Left colon (tissue), 2 donors: ENCODE data around the gene SLC34A1. TPM values are rescaled to one million over a fixed set of nuclear protein-coding genes. Genes with fewer than 3 reads are reported as not detected.
"Not testable (repeated sequence)": the region's sequence is repeated elsewhere in the genome, so short reads cannot be mapped to it uniquely, and the experiment has no call there.

Experiments used
- ATAC-seq: fragments of 200-7000 bp; cut with Tn5 transposase; one replicate; pipeline ENCODE4 v1.9.1; 2020; ENCODE audit warnings: mild to moderate bottlenecking, moderate library complexity
- DNase-seq, 2 donors: peaks; one replicate each; pipeline ENCODE4 v3.0.0-alpha.2; 2020
- intact Hi-C, 2 donors: fragments of 100-400 bp; cut with DNase I in 1 of 2; cut with micrococcal nuclease in 1 of 2; formaldehyde crosslinking; loops; one replicate each; pipeline versions ENCODE4 v1.11.2 to v1.14.0; 2022; cut with DNase I, micrococcal nuclease
- long read RNA-seq: library from polyadenylated mRNA; unstranded; transcript quantifications from one replicate; pipeline ENCODE4 v2.0.0, GENCODE V29; 2021
- total RNA-seq, 2 donors: library from RNA; stranded (reverse); fragmentation: NEBNext Ultra II Directional; extraction: Animal tissue kit (Norgen Biotek cat#: 25700); gene quantifications; one replicate each; pipeline ENCODE4 v1.2.1, GENCODE V29; 2021
- donor health status: DM: no; HTN: no; CAD: no.
- donor health status: DM: yes; HTN: yes; CAD: no.

Gene SLC34A1, protein sequence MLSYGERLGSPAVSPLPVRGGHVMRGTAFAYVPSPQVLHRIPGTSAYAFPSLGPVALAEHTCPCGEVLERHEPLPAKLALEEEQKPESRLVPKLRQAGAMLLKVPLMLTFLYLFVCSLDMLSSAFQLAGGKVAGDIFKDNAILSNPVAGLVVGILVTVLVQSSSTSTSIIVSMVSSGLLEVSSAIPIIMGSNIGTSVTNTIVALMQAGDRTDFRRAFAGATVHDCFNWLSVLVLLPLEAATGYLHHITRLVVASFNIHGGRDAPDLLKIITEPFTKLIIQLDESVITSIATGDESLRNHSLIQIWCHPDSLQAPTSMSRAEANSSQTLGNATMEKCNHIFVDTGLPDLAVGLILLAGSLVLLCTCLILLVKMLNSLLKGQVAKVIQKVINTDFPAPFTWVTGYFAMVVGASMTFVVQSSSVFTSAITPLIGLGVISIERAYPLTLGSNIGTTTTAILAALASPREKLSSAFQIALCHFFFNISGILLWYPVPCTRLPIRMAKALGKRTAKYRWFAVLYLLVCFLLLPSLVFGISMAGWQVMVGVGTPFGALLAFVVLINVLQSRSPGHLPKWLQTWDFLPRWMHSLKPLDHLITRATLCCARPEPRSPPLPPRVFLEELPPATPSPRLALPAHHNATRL
- not detected for total RNA-seq
- long read RNA-seq, result 0 reads

DNA sequence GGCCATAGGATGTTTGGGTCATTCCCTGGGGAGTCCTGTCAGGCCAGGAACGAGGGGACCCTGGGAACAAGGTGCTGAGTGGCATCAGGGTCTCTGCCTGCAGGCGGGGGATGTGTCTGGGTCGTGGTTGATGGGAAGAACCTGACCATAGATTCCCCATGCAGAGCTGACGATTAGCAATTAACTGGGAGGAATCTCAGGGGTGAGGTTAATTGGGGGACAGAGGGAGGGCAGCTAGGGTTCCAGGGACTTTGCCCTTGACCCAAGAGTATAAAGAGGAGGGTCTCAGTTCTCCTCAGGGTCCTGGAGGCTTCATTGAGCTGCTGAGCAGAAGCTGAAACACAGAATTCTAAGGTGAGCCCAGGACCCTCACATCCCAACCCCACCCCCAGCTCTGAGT, at the start of gene SLC34A1:
SLC34A1 (plus strand) TSS at position 301 of the 400 bp plus-strand sequence. CDS start 1,308 bp downstream, outside the sequence.
- no peak for DNase-seq
- no peak for ATAC-seq
- intact Hi-C loops, result no loop called here

DNA sequence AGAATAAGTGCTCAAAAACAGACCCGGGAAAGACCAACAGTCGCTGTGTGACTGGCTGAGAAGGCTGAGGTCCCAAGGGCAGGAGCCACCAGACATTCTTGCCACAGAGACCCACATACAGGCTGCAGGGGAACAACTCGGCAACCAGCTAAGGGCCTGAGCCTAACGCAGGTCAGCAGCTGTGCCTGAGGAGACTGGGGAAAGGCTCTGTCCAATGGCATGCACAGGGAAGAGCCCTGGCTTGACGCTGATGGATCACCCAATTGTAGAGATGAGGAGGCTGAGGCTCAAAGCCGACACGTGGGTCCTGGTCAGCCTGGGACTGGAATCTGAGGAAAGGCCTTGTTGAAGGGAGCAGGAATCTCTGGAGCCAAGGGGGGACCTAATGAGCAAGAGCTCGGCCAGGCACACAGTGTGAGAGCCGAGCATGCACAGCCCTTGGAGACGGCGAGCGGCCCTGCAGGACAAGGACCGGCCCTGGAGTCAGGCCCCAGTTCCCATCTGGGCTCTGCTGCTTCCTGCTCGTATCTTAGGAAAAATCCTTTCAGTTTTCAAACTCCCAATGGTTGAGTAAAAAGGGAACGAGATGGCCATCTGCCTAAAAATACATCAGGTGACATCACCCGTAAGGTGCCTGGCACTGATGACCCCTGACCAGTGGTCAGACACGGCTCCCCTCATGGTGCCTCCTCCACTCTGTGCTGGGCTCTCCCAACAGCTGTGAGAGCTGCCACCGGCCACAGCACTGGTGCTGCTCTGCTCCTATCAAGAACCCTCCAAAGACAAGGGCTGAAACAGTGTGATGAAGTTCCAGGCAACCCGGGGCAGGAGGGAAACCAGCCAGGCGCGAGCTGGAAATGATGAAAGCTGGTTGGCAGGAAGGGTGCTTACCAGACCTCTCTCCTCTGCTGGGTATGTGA, 49.2 kb upstream of the SLC34A1 start:
- intact Hi-C loops, result no loop called here
- no peak for ATAC-seq
- no peak for DNase-seq

DNA sequence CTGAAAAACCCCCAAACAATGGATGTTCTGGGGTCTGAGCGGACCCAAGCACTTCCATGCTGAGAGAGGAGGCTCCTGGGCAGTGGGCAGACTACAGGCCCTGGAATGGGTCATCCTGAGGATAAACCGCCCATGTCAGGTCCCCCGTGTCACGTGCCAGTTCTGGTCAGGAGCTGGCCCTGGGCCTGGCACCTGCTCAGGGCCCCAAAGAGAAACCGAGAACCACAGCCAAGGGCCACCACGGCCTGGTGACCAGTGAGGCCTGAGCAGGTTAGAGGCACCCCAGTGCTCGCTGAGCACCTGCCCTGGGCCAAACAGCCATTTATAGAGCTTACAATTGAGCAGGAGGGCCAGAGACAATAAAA, 48.6 kb upstream of the SLC34A1 start:
- intact Hi-C loops, result no loop called here
- no peak for DNase-seq

DNA sequence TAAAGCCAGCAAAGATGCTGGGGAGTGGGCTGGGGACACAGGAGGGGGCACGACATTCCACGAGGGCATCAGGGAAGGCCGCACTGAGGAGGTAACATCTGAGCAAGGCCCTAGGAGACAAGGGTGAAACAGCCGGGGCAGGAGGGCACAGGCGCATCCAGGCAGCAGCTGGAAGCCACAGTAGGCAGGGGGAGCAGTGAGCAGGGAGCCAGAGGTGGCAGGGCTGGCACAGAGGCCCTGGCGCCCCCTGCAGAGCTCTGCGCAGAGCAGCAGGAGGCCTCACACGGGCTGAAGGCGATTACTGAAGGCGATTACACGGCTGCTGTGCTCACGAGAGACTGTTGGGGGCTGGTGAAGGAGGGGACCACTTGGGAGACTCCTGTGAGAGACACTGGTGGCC, 48.1 kb upstream of the SLC34A1 start:
- intact Hi-C loops, result no loop called here
- DNase-seq, result no peak
- ATAC-seq, result peak; percentile 68

More for the DNA sequence above, 48.6 kb upstream of the SLC34A1 start:
- no peak for ATAC-seq

DNA sequence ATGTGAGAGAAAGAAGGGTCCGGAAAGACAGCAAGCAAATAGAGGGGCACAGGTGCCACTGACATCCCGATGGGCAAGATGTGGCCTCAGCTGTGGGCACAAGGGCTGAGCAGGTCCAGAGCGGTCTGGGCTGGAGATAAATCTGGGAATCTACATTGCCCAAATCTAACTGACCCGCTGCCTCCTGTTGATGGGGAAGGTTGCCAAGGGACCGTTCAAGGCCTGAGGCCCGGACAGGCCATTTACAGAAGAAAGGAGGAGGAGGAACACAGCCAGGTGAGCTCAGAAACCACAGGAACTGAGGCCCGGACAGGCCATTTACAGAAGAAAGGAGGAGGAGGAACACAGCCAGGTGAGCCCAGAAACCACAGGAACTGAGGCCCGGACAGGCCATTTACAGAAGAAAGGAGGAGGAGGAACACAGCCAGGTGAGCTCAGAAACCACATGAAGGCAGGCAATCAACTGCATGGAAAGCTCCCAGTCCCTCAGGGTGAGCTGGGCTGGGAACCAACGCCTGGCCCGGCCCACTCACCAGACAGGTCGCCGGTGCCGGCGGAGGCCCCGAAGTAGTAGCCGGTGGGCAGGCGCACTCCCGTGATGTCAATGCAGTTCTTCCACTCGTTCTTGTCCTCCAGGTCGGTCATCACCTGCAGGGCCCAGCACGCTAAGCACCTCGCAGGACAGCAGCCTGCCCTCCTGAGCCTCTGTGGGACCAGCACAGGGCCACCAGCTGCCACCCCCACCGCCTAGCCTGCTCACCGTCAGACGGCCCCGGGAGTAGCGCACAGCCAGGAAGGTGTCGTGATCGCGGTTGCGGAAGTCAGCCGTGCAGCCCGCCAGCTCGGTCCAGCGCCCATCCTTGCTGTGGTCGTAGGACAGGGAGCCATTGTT, 47.4 kb upstream of the SLC34A1 start:
- ATAC-seq, result no peak
- no peak for DNase-seq

DNA sequence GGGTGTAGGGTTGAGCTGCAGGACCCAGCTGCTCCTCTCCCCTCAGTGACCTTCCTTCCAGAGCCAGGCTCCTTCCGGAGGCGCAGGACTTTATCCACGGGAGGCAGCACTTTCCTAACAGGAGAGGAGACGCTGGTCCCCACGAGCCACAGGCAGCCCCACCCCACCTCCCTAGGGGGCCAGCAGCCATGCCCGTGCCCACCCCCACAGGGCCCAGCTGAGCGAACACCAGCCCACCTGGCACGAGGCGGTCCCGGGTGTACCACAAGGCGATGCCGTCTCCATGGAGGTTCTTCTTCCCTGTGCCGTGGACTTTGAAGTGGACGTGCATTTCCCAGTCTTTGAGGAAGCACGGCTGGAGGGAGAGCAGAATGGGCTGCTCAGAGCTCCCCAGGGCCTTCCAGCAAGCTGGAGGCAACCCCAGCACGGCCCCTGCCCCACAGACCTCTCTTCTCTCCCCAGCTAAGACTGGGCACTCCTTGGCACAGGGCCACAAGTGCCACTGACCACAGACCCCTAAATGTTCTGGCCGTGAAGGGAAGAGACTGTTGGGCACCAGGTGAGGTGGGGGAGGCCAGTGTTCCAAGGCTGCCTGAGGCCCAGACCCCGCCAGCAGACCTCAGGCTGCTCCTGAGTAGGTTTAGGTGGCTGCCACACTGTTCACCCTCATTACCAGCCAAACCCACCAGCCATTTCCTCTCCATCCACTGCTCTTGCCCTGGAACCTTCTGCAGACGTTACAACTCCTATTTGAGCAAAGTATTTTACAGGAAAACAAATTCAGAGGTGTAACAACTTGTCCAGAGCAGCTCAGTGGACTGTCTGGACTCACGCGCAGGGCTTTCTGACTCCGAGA, 45.8 kb upstream of the SLC34A1 start:
- ATAC-seq (no peak), DNase-seq (no peak)
- intact Hi-C loops, result no loop called here

More for the DNA sequence above, 47.4 kb upstream of the SLC34A1 start:
- intact Hi-C loops, result no loop called here

DNA sequence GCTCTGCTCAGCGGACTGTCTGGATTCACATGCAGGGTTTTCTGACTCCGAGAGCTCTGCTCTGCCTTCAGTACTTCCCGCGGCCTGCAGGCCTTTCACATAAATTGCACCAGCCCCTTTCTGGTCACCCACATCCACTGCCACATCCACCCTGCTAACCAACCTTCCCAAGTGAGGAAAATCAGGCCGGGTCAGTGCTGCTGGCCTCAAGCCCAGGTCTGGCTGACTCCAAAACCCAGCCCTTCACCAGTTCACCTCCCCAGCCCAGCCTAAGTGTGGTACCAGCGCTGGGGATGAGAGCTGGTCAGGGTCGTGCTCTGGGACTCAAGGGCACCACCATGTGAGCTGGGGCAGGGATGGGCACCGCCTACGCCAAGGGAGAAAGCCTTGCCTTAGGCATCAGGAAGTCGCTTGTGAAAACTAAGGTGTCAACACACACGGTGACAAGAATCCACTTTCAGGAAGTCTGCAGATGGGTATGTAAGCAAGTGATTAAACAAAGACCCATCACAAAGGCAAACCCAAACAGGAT, 45.1 kb upstream of the SLC34A1 start:
- peak; percentile 33 for ATAC-seq
- DNase-seq, result no peak

DNA sequence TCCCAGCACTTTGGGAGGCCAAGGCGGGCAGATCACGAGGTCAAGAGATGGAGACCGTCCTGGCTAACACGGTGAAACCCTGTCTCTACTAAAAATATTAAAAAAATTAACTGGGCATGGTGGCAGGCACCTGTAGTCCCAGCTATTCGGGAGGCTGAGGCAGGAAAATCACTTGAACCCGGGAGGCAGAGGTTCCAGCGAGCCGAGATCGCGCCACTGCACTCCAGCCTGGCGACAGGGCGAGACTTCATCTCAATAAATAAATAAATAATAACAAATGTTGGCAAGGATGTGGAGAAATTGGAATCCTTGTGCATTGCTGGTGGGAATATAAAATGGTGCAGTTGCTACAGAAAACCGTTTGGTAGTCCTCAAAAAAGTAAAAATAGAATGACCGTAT, 41.2 kb upstream of the SLC34A1 start:
- intact Hi-C loops, ATAC-seq, DNase-seq: not testable (repeated sequence)

More for the DNA sequence above, 45.1 kb upstream of the SLC34A1 start:
- intact Hi-C loops, result no loop called here

DNA sequence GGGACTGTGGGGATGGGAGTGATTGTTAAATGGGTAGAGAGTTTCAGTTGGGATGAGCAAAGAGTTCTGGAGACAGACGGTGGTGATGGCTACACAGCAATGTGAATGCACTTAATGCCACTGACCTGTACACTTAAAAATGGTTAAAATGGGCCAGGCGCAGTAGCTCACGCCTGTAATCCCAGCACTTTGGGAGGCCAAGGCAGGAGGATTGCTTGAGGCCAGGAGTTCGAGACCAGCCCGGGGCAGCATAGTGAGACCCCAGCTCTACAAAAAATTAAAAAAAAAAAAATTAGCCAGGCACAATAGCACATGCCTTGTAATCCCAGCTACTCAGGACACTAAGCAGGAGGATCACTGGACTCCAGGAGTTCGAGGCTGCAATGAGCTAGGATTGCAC, 40.5 kb upstream of the SLC34A1 start:
- intact Hi-C loops, result no loop called here
- no peak for ATAC-seq
- no peak for DNase-seq

DNA sequence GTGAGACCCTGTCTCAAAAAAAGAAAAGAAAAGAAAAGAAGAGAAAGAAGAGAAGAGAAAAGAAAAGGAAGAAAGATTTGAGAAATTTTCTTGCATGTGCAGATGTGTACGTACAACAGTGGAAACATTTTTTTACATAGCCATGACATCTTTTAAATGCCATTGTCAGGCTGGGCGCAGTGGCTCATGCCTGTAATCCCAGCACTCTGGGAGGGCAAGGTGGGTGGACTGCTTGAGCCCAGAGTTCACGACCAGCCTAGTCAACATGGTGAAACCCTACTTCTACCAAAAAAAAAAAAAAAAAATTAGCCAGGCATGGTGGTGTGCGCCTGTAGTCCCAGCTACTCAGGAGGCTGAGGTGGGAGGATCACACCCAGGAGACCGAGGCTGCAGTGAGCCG, 39.3 kb upstream of the SLC34A1 start:
- DNase-seq (no peak), ATAC-seq (no peak)
- intact Hi-C loops, result no loop called here

DNA sequence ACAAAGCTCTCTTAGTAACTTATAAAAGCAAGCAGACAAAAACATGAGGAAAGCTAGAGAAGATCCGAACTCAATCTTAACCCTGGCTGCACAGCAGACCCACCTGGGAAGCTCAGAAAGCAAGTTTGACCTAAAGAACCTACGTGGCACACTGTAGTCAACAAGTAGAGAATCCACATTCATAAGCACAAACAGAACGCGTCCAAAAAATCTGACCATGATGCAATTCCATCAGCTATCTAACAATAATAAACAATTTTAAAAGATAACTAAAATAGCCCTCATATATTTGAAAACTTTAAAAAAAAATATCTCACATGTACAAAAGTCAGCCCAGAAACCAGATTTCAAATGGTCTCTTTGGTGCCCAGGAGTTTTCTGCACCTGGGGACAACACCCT, 37.4 kb upstream of the SLC34A1 start:
- no peak for ATAC-seq
- no peak for DNase-seq
- intact Hi-C loops, result no loop called here

DNA sequence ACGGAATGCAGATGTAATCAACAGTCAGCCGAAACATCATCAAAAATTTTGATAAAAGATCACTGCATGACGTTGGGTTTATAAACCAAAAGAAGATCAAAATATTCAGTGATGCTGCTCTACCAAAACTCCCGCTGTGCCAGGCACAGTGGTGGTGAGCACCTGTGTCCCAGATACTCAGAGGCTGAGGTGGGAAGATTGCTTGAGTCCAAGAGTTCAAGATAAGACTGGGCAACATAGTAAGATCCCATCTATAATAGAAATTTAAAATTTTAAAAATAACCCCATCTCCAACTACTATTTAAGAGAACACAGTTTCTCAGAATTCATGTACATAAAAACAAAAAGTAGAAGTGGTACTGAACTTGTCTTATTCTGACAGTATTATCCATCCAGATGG, 36.5 kb upstream of the SLC34A1 start:
- DNase-seq, result no peak
- ATAC-seq, result no peak
- intact Hi-C loops, result no loop called here

DNA sequence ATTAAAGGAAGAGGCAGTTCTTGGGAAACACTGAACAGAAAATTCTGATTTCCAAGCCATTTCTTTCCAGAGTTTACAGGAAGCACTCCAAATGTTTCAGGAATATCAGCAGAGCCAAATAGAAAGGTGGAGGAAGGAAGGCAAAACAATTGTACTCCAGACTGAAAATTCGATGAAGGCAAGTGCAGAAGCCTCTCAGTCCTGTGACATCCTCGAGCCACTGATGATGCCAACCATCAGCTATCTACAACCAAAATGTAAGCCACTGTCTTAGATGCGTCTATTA, 34.9 kb upstream of the SLC34A1 start:
- no peak for ATAC-seq
- intact Hi-C loops, result no loop called here
- no peak for DNase-seq

DNA sequence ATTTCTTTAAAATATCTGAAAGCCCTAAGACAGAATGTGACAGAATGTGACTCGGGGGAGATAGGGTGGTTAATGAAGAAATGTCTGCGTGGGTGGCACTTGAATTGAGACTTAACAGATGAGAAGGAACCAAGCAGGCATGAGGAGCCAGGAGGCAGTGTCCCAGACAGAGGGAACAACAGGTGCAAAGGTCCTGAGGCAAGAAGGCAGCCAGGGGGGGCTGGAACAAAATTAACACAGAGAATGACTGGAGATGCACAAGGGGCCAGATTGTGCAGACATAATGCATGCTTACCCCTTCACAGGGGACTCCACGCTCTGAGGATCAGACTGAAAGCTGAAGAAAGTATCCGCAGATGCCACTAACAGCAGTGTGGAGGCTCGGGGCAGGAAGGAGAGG, 34.5 kb upstream of the SLC34A1 start:
- ATAC-seq (no peak), DNase-seq (no peak)
- intact Hi-C loops, result no loop called here

DNA sequence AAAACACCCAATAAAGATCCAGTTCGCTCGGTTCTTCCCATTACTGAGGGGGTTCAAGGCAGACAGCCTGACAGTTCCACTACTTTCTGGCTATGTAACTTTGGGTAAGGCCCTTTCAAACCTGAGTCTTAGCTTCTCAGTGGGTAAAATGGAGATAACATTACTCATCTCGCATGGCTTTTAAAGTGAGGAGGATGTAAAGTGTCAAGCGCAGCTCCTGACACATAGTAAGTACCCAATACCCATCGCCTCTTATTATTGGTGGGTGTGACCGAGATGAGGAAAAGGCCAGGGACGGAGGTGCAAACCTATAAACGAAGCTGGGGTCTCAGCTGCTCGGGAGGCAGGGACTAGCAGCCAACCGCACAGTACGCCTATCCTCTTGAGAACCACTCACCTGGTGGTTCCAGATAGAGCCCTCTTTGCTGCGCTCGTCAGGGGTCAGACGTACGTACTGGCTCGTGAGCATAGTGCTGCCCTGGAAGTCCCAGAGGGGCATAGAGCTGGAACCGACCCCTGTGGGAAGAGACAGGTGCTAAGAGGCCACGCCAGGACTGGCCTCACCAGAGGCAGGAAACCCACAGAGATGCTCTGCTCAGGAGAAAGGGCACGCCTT, 33.4 kb upstream of the SLC34A1 start:
- intact Hi-C loops, result no loop called here
- no peak for ATAC-seq
- DNase-seq, result no peak

DNA sequence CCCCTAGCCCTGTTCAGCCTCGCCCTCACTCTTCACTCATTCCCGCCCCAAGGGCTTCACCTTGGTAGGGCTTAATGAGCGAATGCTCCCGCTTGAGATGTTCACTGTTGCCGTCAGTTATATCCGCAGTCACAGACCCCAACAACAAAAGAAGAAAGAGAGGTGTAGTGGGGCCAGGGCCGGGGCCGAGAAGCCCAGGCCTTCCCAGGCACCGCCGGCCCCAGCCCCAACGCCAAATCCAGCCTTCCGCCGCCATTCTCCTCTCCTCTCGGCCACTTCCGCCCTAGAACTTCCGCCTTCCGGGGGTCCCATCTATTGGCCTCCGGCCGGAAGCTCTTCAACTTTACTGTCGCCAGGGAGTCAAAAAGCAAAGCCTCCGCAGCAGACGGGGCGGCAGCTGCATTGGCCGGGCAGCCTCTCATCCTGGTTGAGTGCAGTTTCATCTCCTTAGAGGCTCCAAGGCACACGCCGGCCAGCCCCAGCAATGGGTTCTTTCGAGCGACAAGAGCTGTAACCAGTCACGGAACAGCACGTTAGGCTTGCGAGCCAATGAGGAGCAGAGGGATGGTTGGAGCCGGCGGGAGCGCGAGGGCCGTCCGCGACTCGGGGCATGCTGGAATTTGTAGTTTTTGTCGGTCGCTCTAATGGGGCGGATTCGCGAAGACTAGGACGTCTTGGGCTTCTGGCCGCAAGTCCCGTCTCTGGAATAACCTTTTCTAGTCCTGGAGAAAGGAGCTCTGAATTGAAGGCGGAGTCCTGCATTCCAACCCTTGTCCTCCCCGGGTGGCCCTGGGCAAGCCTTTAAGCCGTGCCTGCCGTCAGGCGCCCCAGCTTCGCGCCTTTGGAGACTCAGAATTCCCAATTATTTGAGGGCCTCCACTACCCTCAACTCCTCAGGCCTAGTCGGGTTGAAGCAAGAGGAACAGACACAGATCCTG, 32.6 kb upstream of the SLC34A1 start, which contains the start of gene LMAN2:
LMAN2 (minus strand) TSS at position 277 of the 938 bp plus-strand sequence; CDS start at position 256, 21 bp downstream.
- ATAC-seq (peak; percentile 97), DNase-seq (peak; percentile 92 to 95)
- intact Hi-C loops, result no loop called here
